GM19463 (cell line): ENCODE data around the gene SAMD8.
"Not testable (repeated sequence)": the region's sequence is repeated elsewhere in the genome, so short reads cannot be mapped to it uniquely, and the experiment has no call there.

Experiments
- ATAC-seq: cut with Tn5 transposase; IDR thresholded peaks from one replicate; pipeline ENCODE4 v1.9.1; 2021; ENCODE audit warnings: mild to moderate bottlenecking, moderate library complexity; ENCODE audit not compliant: unreplicated experiment

SAMD8 gene

GRCh38 chr10:75191821-75192568 is 80.5 kb downstream of the SAMD8 start:
- ATAC-seq: no peak

GRCh38 chr10:75194625-75195024 is 83.2 kb downstream of the SAMD8 start:
- not testable (repeated sequence) for ATAC-seq

- ATAC-seq: no peak
Observed at GRCh38 chr10:75195035-75195763, 83.7 kb downstream of the SAMD8 start.

GRCh38 chr10:75197066-75197465 is 85.6 kb downstream of the SAMD8 start:
- ATAC-seq: no peak

GRCh38 chr10:75197906-75198305 is 86.5 kb downstream of the SAMD8 start:
- ATAC-seq: no peak

- not testable (repeated sequence) for ATAC-seq
Observed at GRCh38 chr10:75199949-75200348, 88.5 kb downstream of the SAMD8 start.

- ATAC-seq: no peak
Observed at GRCh38 chr10:75201793-75202307, 90.4 kb downstream of the SAMD8 start.

GRCh38 chr10:75202321-75203045 is 91.0 kb downstream of the SAMD8 start:
- no peak for ATAC-seq

GRCh38 chr10:75203046-75203620 is 91.7 kb downstream of the SAMD8 start:
- ATAC-seq: not testable (repeated sequence)

GRCh38 chr10:75203724-75204123 is 92.3 kb downstream of the SAMD8 start:
- ATAC-seq: no peak

- ATAC-seq: no peak
Observed at GRCh38 chr10:75205908-75206307, 94.5 kb downstream of the SAMD8 start.

GRCh38 chr10:75206638-75207037 is 95.2 kb downstream of the SAMD8 start:
- not testable (repeated sequence) for ATAC-seq

GRCh38 chr10:75207079-75207856 is 95.8 kb downstream of the SAMD8 start:
- no peak for ATAC-seq

- no peak for ATAC-seq
Observed at GRCh38 chr10:75207857-75208144, 96.3 kb downstream of the SAMD8 start.

GRCh38 chr10:75208181-75208580 is 96.7 kb downstream of the SAMD8 start:
- no peak for ATAC-seq

GRCh38 chr10:75209086-75209920 is 97.8 kb downstream of the SAMD8 start:
- ATAC-seq: no peak

- ATAC-seq: peak; percentile 57
Observed at GRCh38 chr10:75209921-75210281, 98.4 kb downstream of the SAMD8 start.

- peak; percentile 75 for ATAC-seq
Observed at GRCh38 chr10:75210282-75211006, 99.0 kb downstream of the SAMD8 start, which contains the start of gene VDAC2. Gene VDAC2 (plus strand): TSS chr10:75210796. CDS start chr10:75211159, 363 bp downstream.
